Measurements from ENCODE around the gene MCM6.

MCM6 gene

DNA sequence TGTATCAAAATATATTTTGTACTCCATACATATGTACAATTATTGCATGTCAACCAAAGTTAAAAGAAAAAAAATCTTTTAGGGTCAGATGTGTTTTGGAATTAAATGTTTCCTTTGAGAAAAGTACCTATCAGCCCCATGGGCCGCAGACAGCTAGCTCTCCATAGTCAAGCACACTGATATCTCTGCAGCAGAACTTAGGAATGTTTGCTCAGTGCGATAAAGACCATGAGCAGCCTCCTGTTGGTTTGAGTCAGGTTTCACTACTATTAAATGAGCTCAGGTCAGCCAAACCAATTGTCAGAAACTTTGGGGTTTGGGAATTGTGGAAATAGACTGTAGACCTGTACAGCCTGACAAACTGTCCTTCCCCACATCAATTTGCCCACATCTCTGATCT, 73.0 kb downstream of the MCM6 start:
- no peak overlapping the region for H2AFZ ChIP-seq (ENCODE audit: low read depth, low read length, severe bottlenecking)
- H3K27ac ChIP-seq (ENCODE audit: low read depth, low read length): no peak overlapping the region
- no peaks in the 10 kb centered on the region for H3K36me3 ChIP-seq (ENCODE audit: low read length)
- no peaks in the 10 kb centered on the region for H3K9me2 ChIP-seq (replicated peaks; ENCODE audit: insufficient read depth, low read length)
- TF ChIP-seq EZH2phosphoT487 (conservative IDR thresholded peaks at IDR 0.05; ENCODE audit: low read length): no peak
- TF ChIP-seq, protein P1, sequence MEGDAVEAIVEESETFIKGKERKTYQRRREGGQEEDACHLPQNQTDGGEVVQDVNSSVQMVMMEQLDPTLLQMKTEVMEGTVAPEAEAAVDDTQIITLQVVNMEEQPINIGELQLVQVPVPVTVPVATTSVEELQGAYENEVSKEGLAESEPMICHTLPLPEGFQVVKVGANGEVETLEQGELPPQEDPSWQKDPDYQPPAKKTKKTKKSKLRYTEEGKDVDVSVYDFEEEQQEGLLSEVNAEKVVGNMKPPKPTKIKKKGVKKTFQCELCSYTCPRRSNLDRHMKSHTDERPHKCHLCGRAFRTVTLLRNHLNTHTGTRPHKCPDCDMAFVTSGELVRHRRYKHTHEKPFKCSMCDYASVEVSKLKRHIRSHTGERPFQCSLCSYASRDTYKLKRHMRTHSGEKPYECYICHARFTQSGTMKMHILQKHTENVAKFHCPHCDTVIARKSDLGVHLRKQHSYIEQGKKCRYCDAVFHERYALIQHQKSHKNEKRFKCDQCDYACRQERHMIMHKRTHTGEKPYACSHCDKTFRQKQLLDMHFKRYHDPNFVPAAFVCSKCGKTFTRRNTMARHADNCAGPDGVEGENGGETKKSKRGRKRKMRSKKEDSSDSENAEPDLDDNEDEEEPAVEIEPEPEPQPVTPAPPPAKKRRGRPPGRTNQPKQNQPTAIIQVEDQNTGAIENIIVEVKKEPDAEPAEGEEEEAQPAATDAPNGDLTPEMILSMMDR (IDR thresholded peaks at IDR 0.05; ENCODE audit: insufficient read depth, low read length, poor library complexity, severe bottlenecking): no peak
- H3K9me3 ChIP-seq (ENCODE audit: insufficient read depth, low read length): peaks cover 23% of the 10 kb centered on the region; the same call in 1 of the 2 replicates
- no peaks in the 10 kb centered on the region for H3F3A ChIP-seq (ENCODE audit: insufficient read depth)
- H3K9ac ChIP-seq (ENCODE audit: low read length): no peak overlapping the region
- H3K4me2 ChIP-seq (ENCODE audit: low read depth, low read length, poor library complexity, severe bottlenecking): no peak overlapping the region
- no peaks in the 10 kb centered on the region for H3K27me3 ChIP-seq (ENCODE audit: low read length)
- H3K79me2 ChIP-seq (ENCODE audit: insufficient read depth, low read length): no peaks in the 10 kb centered on the region
- no peak overlapping the region for H3K4me3 ChIP-seq (ENCODE audit: insufficient read depth, low read length, poor library complexity, severe bottlenecking)
- H4K20me1 ChIP-seq (ENCODE audit: low read depth, low read length): no peaks in the 10 kb centered on the region

DNA sequence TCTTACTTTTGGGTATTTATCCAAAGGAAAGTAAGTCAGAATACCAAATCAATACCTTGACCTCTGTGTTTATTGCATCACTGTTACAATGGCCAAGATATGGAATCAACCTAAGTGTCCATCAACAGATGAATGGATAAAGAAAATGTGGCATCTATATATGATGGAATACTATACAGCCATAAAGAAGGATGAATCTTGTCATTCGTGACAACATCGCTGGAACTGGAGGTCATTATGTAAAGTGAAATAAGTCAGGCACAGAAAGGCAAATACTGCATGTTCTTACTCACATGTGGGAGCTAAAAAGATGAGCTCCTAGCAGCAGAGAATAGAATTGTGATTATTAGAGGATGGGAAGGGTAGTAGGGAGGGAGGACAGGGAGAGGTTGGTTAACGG, 73.9 kb downstream of the MCM6 start:
- TF ChIP-seq EZH2phosphoT487 (conservative IDR thresholded peaks at IDR 0.05; ENCODE audit: low read length): no peak
- TF ChIP-seq, protein P1 (IDR thresholded peaks at IDR 0.05; ENCODE audit: insufficient read depth, low read length, poor library complexity, severe bottlenecking): no peak
- no peaks in the 10 kb centered on the region for H3K79me2 ChIP-seq (ENCODE audit: insufficient read depth, low read length)
- no peak overlapping the region for H3K4me3 ChIP-seq (ENCODE audit: insufficient read depth, low read length, poor library complexity, severe bottlenecking)
- no peak overlapping the region for H3K27ac ChIP-seq (ENCODE audit: low read depth, low read length)
- no peak overlapping the region for H2AFZ ChIP-seq (ENCODE audit: low read depth, low read length, severe bottlenecking)
- H3K4me2 ChIP-seq (ENCODE audit: low read depth, low read length, poor library complexity, severe bottlenecking): no peak overlapping the region
- no peaks in the 10 kb centered on the region for H4K20me1 ChIP-seq (ENCODE audit: low read depth, low read length)
- H3K9me3 ChIP-seq (ENCODE audit: insufficient read depth, low read length): peaks cover 23% of the 10 kb centered on the region; the same call in 1 of the 2 replicates
- no peaks in the 10 kb centered on the region for H3K9me2 ChIP-seq (replicated peaks; ENCODE audit: insufficient read depth, low read length)
- no peaks in the 10 kb centered on the region for H3K36me3 ChIP-seq (ENCODE audit: low read length)
- no peaks in the 10 kb centered on the region for H3K27me3 ChIP-seq (ENCODE audit: low read length)
- H3K9ac ChIP-seq (ENCODE audit: low read length): no peak overlapping the region
- H3F3A ChIP-seq (ENCODE audit: insufficient read depth): no peaks in the 10 kb centered on the region

DNA sequence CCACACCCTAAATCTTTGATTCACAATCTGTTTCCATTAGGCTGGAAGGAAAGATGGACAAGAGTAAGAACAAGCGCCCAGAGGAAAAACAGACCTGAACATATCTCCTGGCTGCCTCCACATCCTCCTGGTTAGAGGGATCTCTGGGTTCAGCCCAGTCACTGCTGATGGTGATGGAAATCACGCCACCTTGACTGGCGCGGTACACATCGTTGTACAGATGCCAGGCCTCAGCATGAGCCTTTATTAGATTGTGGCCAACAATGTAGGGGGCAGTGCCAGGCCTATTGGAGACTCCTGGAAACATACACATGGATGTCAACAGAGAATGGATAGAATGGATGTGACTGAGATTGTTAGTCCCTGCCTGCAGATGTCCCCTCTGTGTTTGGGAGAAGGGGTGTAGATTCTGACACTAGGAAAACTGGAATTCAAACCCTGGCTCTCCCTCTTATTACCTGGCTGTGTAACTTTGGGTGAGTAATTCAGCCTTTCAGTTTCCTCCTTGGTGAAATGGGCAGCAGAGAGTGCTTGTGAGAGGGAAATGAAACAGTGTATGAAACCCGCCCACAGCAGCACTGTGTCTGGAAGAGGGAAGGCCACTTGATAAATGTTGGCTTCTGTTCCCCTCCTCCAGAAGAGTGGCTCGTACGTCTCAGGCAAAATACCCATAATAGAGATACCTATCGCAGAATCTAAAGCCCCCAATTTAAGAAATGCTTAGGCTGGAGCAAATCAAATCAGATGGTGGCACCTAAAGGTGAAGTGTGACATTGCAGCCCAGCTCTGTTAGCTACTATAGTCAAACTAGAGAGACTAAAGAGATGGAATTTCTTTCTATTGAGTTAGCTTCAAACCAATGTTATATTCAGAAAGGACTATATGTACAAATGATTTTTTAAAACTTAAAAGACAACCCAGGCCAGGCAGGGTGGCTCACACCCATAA, 75.5 kb downstream of the MCM6 start:
- Histone ChIP-seq H3K9me2 (replicated peaks; ENCODE audit: insufficient read depth, low read length) (no peaks in the 10 kb centered on the region), H2AFZ (ENCODE audit: low read depth, low read length, severe bottlenecking) (no peak overlapping the region), H3K4me3 (ENCODE audit: insufficient read depth, low read length, poor library complexity, severe bottlenecking) (no peak overlapping the region), H4K20me1 (ENCODE audit: low read depth, low read length) (no peaks in the 10 kb centered on the region), H3K36me3 (ENCODE audit: low read length) (no peaks in the 10 kb centered on the region), H3K9me3 (ENCODE audit: insufficient read depth, low read length) (peaks cover 23% of the 10 kb centered on the region; the same call in 1 of the 2 replicates), H3F3A (ENCODE audit: insufficient read depth) (peaks cover 5% of the 10 kb centered on the region; the same call in 1 of the 2 replicates), H3K79me2 (ENCODE audit: insufficient read depth, low read length) (no peaks in the 10 kb centered on the region), H3K9ac (ENCODE audit: low read length) (no peak overlapping the region), H3K27ac (ENCODE audit: low read depth, low read length) (no peak overlapping the region), H3K4me2 (ENCODE audit: low read depth, low read length, poor library complexity, severe bottlenecking) (no peak overlapping the region), H3K27me3 (ENCODE audit: low read length) (no peaks in the 10 kb centered on the region)
- TF ChIP-seq, protein P1 (IDR thresholded peaks at IDR 0.05; ENCODE audit: insufficient read depth, low read length, poor library complexity, severe bottlenecking): no peak
- TF ChIP-seq EZH2phosphoT487 (conservative IDR thresholded peaks at IDR 0.05; ENCODE audit: low read length): no peak

Data from SU-DHL-6 (cell line).